PFSK-1 (cell line): Measurements from ENCODE around the gene DGKB.

Experiments
- POLR2AphosphoS5 ChIP-seq: IDR thresholded peaks from 2 replicates; pipeline ENCODE4 v1.6.1; 2012; ENCODE audit warnings: low read depth, mild to moderate bottlenecking, control low read depth, low read length, moderate library complexity
- SIN3A ChIP-seq: IDR thresholded peaks from 2 replicates; pipeline ENCODE4 v1.6.1; 2012; ENCODE audit warnings: mild to moderate bottlenecking, low read length, moderate library complexity, borderline replicate concordance; ENCODE audit not compliant: insufficient read depth
- TAF1 ChIP-seq: IDR thresholded peaks from 2 replicates; pipeline ENCODE4 v1.6.1; 2012; ENCODE audit warnings: low read length, control low read depth, borderline replicate concordance; ENCODE audit not compliant: insufficient read depth

GRCh38 chr7:14596421-14596820 lies 306.1 kb downstream of the DGKB start:
- TF ChIP-seq SIN3A, result no peak
- TF ChIP-seq TAF1, result no peak
- TF ChIP-seq POLR2AphosphoS5, result no peak
